DMS 273 treated with DMSO at 0.1 percent for 48 hours (cell line): ENCODE data around the gene JARID2.

ENCODE experiments used
- DNase-seq: peaks from one replicate; lab custom pipeline; 2025; lab: John Stamatoyannopoulos, UW

The JARID2 gene

GRCh38 chr6:15247500-15248450, 1.9 kb downstream of the JARID2 start:
- no peak for DNase-seq

DNA sequence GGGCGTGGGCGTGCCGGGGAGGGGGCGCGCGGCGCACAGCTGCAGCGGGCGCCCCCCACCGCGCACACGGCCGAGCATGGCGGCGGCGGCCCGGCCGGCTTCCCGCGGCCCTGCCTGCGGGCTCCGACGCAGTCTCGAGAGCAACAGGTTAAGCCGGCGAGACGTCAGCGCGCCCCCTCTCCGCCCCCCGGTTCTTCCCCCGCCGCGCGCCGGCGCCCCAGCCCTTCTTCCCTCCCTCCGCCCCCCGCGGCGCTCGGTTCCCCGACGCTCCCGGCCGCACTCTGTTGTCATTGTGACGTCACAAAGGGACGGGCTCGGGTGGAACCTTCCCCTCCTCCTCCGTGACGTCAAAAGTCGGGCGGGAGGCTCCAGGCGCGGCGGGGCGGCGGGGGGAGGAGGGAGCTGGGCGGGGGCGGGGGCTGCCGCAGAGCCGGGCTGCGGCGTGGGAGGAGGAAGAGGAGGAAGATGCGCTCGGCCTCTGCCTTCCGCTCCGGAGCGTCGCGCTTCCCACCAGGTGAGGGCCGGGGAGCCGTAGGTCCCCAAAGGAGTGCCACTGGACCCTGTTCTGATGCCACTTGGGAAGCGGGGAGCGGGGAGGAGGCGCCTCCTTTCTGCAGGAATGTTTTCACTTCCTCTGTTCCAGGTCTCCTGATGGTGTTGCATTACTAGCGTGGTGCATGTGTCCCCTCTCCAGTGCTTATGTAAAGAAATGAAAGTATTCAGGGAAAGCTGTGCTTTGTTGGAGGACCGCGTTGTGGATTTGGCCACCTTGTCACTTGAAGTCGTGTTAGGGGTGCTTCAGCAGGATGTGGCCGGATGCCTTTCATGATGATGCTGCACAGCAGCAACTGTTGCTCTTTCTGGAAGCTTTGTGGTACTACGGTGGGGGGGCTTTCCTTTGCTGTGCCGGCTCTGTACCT, 2.8 kb downstream of the JARID2 start:
- DNase-seq, result peak; percentile 55

DNA sequence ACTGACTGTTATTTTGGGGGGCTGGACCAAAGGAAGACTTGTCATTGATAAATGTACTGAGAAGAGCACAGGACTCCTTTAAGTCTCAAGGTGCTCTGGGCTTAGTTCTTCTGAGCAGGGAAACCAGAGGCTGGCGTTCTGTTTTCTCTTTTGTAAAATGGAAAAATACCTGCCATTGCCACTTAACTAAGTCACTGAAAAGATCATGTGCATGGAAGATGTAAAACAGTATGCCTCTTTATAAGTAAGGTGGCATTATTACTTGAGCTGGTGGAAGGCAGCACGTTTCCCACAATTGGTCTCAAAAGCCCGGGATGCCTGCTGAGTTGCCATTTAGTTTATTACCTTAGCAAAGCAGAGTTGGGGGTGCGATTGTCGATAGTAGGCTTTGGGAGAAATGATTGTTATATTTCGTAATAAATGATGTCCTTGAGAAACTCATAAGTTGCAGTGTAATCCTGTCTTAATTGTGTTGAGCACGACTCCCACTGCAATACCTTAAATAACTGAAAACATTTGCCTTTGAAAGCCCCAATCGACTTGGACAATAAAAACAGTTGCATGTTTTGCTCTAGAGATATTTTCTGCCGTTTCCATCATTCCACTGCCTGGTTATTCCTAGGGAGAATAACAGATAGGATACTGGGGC, 3.6 kb downstream of the JARID2 start:
- no peak for DNase-seq

DNA sequence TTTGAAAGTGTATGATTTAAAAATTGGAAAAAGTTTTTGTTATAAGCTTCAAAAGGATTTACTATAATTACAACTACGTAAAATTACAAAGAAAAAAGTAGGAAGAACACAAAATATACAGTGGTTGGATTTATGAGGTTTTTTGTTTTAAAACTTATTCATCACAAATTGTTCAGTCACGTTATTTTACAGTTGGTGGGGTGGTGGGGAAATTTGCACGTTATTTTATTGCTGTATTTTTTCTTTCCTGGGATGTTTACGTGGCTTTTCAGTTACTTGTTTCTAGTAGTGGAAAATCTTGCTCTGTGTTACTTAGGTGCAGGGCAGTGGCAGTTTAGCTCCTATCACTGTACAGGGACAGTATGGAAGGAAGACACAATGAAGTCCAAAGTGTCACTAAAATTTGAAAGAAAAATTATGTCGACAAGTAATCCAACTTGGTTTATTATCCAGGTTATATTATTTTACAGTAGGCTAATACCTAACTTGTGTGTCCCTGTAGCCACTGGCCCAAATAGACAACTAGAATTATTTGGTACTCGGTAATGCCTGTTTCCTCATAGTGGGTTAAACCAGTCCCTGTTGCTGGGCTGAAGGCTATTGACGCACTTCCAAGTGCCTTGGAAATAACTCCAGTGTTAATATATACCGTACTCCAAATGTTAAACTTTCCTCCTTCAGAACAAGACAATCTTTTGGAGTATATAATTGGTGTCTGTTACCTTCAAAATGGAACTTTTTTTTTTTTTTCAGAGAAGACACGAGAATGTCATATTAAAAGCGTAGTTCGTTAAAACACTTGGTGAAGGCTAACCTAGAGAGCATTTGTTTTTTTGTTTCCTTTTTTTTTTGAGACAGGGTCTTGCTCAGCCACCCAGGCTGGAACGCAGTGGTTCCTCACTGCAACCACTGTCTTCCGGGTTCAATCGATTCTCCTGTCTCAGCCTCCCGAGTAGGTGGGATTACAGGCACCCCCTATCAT, 4.6 kb downstream of the JARID2 start:
- DNase-seq, result no peak

DNA sequence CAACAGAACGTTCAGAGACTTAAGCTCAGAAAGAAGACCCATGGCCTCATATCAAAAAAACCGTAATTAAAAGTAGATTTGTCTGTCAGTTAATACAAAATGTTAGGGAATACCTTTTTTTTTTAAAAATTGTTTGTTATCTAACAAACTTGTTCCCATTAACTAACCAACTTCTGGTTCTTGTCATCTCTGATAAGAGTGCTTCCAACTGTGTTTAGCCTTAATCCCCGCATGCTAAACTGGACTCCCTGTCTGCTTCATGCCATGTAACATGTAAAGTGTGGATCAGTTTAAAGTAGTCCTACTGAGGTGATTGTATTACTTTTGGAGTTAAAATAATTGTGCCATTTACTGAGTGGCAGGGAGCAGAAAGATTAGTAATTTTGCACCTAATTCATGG, 6.3 kb downstream of the JARID2 start:
- no peak for DNase-seq

GRCh38 chr6:15253203-15254022, 7.5 kb downstream of the JARID2 start:
- no peak for DNase-seq

GRCh38 chr6:15254070-15254975, 8.5 kb downstream of the JARID2 start:
- DNase-seq, result no peak

DNA sequence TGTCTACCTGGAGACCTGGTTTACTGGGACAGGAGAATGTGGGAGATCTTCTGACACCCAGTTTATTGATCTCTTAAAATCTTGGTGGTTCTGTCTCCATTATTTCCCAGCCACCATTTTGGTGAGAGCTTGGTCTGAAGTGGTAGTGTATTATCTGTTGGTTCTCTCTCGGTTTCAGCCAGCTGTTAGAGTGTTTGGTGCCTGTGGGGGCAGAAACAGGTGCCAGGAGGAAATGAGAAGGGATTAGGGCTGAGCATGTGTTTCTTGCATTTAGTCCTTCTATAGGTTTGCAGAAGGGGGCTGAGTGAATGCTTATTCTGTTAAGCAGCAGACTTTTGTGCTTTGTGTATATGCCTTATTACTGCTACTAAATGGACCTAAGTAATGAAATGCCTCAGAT, 9.6 kb downstream of the JARID2 start:
- no peak for DNase-seq

GRCh38 chr6:15255909-15256395, 10.1 kb downstream of the JARID2 start:
- no peak for DNase-seq

- no peak for DNase-seq
Observed at GRCh38 chr6:15256538-15257271, 10.8 kb downstream of the JARID2 start.

GRCh38 chr6:15257357-15258132, 11.7 kb downstream of the JARID2 start:
- no peak for DNase-seq

- DNase-seq, result no peak
Observed at GRCh38 chr6:15259766-15260098, 13.9 kb downstream of the JARID2 start.

DNA sequence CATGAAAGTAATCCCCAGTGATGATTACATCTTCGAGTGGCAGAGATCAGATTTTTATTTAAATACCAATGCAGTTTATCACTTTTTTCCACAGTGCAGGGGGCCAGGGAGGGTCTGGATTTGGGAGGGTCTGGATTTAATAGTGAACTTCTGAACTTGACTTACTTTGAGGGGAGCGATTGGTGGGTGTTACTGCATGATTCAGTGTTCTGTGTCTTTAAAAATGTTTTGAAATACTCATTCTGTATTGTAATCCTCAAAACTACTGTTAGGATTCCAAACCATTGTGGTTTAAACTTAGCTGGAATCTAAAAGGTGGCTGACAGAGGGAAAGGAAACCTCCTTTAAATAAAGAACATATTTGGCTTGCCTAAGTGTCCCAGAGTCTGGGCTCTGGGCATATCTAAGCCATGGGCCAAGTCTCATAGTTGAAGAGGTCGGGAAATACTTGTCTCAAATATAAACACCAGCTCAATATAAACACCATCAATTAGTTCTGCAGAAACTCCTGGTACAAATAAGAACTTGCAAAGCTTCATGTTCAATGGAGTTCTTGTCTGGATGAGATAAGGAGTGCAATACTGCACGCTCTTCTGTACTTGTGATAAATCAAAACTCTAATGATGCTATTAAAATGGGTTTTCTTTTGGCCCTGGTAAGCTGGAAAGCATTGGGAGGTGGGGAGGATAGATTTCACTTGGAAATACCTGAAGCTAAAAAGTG, 14.4 kb downstream of the JARID2 start:
- DNase-seq, result no peak

GRCh38 chr6:15263780-15264374, 18.0 kb downstream of the JARID2 start:
- no peak for DNase-seq

DNA sequence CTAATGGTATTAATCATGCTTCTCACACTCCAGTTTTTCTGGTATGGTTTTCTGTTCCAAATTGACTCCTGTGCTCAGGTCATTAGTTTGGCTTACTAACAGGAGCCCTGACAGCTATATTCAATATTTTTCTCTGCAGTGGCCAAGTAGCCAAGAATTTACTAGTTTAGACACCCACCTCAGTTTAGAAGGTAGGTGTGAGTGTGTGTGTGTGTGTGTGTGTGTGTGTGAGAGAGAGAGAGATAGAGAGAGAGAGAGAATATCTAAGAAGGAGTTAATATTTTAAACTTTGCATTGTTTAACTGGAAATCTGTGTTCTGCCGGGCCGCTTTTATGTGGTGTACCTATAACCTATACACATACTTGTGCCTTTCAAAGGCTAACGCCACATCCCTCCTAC, 18.5 kb downstream of the JARID2 start:
- DNase-seq, result no peak
